Psoas muscle (tissue), 8 donors: ENCODE results near the gene TTC6. TPM values are rescaled to one million over a fixed set of nuclear protein-coding genes. Genes with fewer than 3 reads are reported as not detected.

Experiments used
- ATAC-seq, 4 donors: fragments of 200-7000 bp; cut with Tn5 transposase; one replicate each; pipeline ENCODE4 v1.9.1; 2020; ENCODE audit warnings: moderate library complexity in 3 of 4, mild to moderate bottlenecking in 2 of 4
- DNase-seq, 2 donors: peaks; one replicate each; pipeline ENCODE4 v3.0.0-alpha.2; 2020
- H3K27ac ChIP-seq: fragments of 200-600 bp; one replicate; pipeline ENCODE4 v1.8.0; 2022
- H3K27me3 ChIP-seq, 3 donors: fragments of 200-600 bp in 1 of 3; one replicate each; pipeline versions ENCODE4 v1.6.1 to v1.8.0; 2013 to 2022; ENCODE audit warnings: low read length in 2 of 3, mild to moderate bottlenecking in 2 of 3, moderate library complexity in 1 of 3; ENCODE audit not compliant: insufficient read depth in 3 of 3
- H3K36me3 ChIP-seq, 2 donors: fragments of 200-600 bp in 1 of 2; one replicate each; pipeline versions ENCODE4 v1.6.1 to v1.8.0; 2013 to 2022; ENCODE audit warnings: low read depth in 1 of 2, mild to moderate bottlenecking in 1 of 2, moderate library complexity in 1 of 2; ENCODE audit not compliant: insufficient read depth in 1 of 2
- H3K4me1 ChIP-seq: fragments of 200-600 bp; one replicate; pipeline ENCODE4 v1.8.0; 2022
- H3K4me3 ChIP-seq: fragments of 200-600 bp; one replicate; pipeline ENCODE4 v1.8.0; 2022; ENCODE audit warnings: mild to moderate bottlenecking
- H3K9me3 ChIP-seq: fragments of 200-600 bp; one replicate; pipeline ENCODE4 v1.8.0; 2022
- CTCF ChIP-seq: fragments of 200-600 bp; IDR thresholded peaks from one replicate; pipeline ENCODE4 v1.8.0; 2022; ENCODE audit warnings: antibody characterized with exemption
- whole genome bisulfite sequencing, 3 donors: extraction: QIAGEN DNeasy Blood & Tissue Kit; methylation state at CpG; one replicate each; pipeline versions ENCODE4 v1.1.6 to v1.1.7; 2013; 5-methylcytosine and 5-hydroxymethylcytosine counted together
- intact Hi-C, 2 donors: fragments of 100-400 bp; cut with DNase I; formaldehyde crosslinking; loops; one replicate each; pipeline versions ENCODE4 v1.11.0 to v1.14.2; 2022
- polyA plus RNA-seq, 3 donors: library from polyadenylated mRNA; stranded (reverse); fragments of 200-250 nt; gene quantifications; one replicate each; pipeline ENCODE4 v1.2.3, GENCODE V29; 2013
- total RNA-seq, 4 donors: library from RNA; stranded (reverse); fragmentation: NEBNext Ultra II Directional in 2 of 4; extraction: Animal tissue kit (Norgen Biotek cat#: 25700) in 2 of 4; gene quantifications; one replicate each; pipeline versions ENCODE4 v1.2.1 to v1.2.4, GENCODE V29; 2021 to 2023
- donor health status: healthy with polysubstance abuse.
- donor health status: DM: no; HTN: no; CAD: no; lungs with moderate emphysema.
- donor health status: Bipolar disorder and iron deficiency.
- donor health status: healthy.
- donor health status: DM: yes; HTN: yes; CAD: no.
- donor health status: DM: no; HTN: no; CAD: no.
- donor health status: DM: no; HTN: no; CAD: no.
- donor health status: DM: yes; HTN: yes; CAD: no.

Gene TTC6
- total and polyA plus RNA-seq, 7 donors: not detected

GRCh38 chr14:37625597-37626595, 30.5 kb downstream of the TTC6 start:
- H3K27ac ChIP-seq: no peak overlapping the region
- no peaks in the 10 kb centered on the region for H3K4me1 ChIP-seq
- H3K9me3 ChIP-seq: peaks cover 9% of the 10 kb centered on the region
- ATAC-seq: no peak
- intact Hi-C loops: no loop called here
- peaks cover 8 to 42% (median 15%) of the 10 kb centered on the region in 3 donors for H3K27me3 ChIP-seq
- no peak for TF ChIP-seq CTCF
- no peaks in the 10 kb centered on the region for H3K36me3 ChIP-seq
- 62 to 67% (median 64%) methylated on average over 9 of the region's 9 CpGs for WGBS, 3 donors
- no peak for DNase-seq
- no peak overlapping the region for H3K4me3 ChIP-seq

DNA sequence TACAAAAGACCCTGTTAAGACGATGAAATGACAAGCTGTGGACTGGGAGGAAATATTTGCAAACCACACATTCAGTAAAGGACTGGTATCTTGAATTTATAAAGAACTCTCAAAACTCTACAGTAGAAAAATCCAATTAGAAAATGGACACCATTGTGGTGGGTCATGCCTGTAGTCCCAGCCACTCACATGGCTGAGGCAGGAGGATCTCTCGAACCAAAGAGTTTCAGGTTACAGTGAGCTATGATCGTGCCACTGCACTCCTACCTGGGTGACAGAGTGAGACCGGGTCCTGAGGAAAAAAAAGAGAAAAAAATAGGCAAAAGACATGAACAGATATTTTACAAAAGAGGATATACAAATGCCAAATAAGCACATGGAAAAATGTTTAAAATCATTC, 41.9 kb downstream of the TTC6 start:
- WGBS, 3 donors: 40 to 44% (median 42%) methylated on average over 4 of the region's 4 CpGs
- ATAC-seq (no peak), DNase-seq (no peak)
- no peak overlapping the region for H3K27ac ChIP-seq
- TF ChIP-seq CTCF: no peak
- H3K4me3 ChIP-seq: no peak overlapping the region
- no peaks in the 10 kb centered on the region for H3K36me3 ChIP-seq
- peaks cover 0 to 2% (median 0%) of the 10 kb centered on the region in 3 donors for H3K27me3 ChIP-seq
- intact Hi-C loops: no loop called here
- H3K4me1 ChIP-seq: no peaks in the 10 kb centered on the region
- no peaks in the 10 kb centered on the region for H3K9me3 ChIP-seq

- Histone ChIP-seq H3K4me1 (no peaks in the 10 kb centered on the region), H3K4me3 (no peak overlapping the region), H3K9me3 (no peaks in the 10 kb centered on the region), H3K27me3 (no peaks in the 10 kb centered on the region), H3K36me3 (no peaks in the 10 kb centered on the region), H3K27ac (no peak overlapping the region)
- ATAC-seq (no peak), DNase-seq (no peak)
- WGBS, 3 donors: 75 to 80% (median 77%) methylated on average over 2 of the region's 2 CpGs
- TF ChIP-seq CTCF: no peak
- intact Hi-C loops: no loop called here
Measured at GRCh38 chr14:37638599-37638998, 43.2 kb downstream of the TTC6 start.

DNA sequence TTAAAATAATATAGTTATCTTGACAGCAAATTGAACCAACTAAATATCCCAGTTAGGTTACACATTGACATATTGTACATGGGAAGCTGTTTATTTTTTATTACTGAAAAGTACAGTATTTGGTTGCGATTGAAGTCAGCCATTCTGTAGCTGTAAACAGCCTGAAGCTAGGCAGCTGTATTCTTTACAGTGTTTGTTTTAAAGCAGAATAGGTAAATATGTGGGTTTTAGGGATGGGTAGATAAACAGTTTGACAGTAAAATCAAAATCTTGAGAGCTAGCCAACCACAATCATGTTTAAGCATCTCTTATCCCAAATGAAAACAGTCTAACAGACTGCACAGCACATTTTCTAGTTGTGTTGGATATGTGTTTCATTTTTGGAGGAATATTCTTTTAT, 45.7 kb downstream of the TTC6 start:
- no peaks in the 10 kb centered on the region for H3K9me3 ChIP-seq
- no peak for ATAC-seq

More for the DNA sequence above, 45.7 kb downstream of the TTC6 start:
- H3K4me3 ChIP-seq: no peak overlapping the region
- H3K4me1 ChIP-seq: no peaks in the 10 kb centered on the region
- TF ChIP-seq CTCF: no peak
- intact Hi-C loops: no loop called here
- DNase-seq: no peak
- no peak overlapping the region for H3K27ac ChIP-seq
- H3K36me3 ChIP-seq: no peaks in the 10 kb centered on the region
- H3K27me3 ChIP-seq: no peaks in the 10 kb centered on the region
- 93 to 95% (median 95%) methylated on average over 1 of the region's 1 CpG for WGBS, 3 donors
